ENCODE results near the gene DPP6.

DPP6 gene

GRCh38 chr7:154385214-154385613 is 333.0 kb downstream of the DPP6 start:
- Mint-ChIP-seq H3K27ac (no peak overlapping the region), H3K4me1 (no peaks in the 10 kb centered on the region), H3K4me3 (no peak overlapping the region), H3K36me3 (no peaks in the 10 kb centered on the region), H3K9me3 (peaks cover 12 to 13% of the 10 kb centered on the region in 2 donors), H3K27me3 (no peaks in the 10 kb centered on the region)
- ATAC-seq (replicated peaks) (no peak), DNase-seq (no peak)

DNA sequence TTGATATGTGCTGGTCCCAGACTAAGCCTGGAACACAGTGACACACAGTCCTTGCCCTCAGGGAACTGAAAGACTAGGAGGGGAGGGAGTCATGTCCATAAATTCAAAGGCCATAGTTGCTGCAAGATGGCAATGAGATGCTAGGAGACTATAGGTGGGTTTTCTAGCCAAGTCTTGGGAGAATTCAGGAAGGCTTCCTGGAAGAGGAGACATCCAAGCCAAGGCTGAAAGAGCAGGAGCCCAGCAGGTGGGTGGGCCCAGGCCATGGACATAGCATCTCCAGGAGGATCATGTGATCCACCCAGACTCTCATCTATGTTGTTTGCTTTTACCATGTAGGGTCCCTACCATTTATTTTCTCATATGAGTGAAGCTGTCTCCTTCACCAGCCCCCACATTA is 335.1 kb downstream of the DPP6 start:
- Mint-ChIP-seq H3K36me3 (no peaks in the 10 kb centered on the region), H3K27ac (no peak overlapping the region), H3K9me3 (peaks cover 13 to 15% of the 10 kb centered on the region in 2 donors), H3K4me1 (no peaks in the 10 kb centered on the region), H3K27me3 (no peaks in the 10 kb centered on the region), H3K4me3 (no peak overlapping the region)
- DNase-seq: no peak
- ATAC-seq (replicated peaks): no peak

DNA sequence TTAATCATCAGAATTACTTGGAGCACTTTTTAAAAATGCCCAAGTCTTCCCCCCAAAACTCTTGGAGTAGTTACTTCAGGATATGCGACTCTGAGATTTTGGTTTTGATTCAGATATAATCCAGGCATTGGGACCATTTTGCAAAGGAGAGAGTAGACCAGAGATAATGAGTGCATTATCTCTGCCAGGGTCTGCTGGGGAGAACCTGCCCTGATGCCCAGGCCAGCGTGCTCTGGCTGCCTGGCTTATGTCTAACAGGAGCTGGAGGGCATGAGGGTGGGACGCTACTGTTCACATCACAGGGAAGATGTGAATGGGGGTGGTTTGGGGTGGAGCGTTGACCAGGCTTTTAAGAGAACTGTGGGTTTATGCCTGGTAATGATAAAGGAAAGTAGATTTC is 336.2 kb downstream of the DPP6 start:
- no peaks in the 10 kb centered on the region for H3K4me1 Mint-ChIP-seq
- no peaks in the 10 kb centered on the region for H3K36me3 Mint-ChIP-seq
- H3K27ac Mint-ChIP-seq: no peak overlapping the region
- H3K27me3 Mint-ChIP-seq: no peaks in the 10 kb centered on the region
- peaks cover 15% of the 10 kb centered on the region in 2 donors for H3K9me3 Mint-ChIP-seq
- DNase-seq: no peak
- H3K4me3 Mint-ChIP-seq: no peak overlapping the region
- ATAC-seq (replicated peaks): no peak

GRCh38 chr7:154388999-154389398 is 336.8 kb downstream of the DPP6 start:
- DNase-seq (no peak), ATAC-seq (replicated peaks) (no peak)
- Mint-ChIP-seq H3K27me3 (no peaks in the 10 kb centered on the region), H3K4me3 (no peak overlapping the region), H3K4me1 (no peaks in the 10 kb centered on the region), H3K27ac (no peak overlapping the region), H3K36me3 (no peaks in the 10 kb centered on the region), H3K9me3 (peaks cover 13 to 14% of the 10 kb centered on the region in 2 donors)

DNA sequence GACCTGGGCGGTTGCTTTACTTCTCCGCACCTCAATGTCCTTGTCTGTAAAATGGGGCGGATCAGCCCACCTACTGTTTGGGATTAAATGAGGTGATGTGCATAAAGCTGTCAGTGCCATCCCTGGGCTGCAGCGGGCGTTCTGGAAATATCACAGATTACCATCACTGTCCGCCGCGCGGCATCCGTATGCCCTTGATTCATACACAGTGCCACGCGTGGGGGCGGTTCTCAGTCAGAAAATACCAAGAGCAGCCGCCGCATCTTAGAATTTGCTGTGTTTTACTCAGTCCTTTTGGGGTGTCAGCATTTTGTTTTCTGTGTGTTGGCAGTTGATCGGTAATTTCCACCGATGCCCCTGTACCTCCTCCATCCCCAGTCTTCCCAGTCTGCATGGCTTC is 338.8 kb downstream of the DPP6 start:
- DNase-seq: no peak
- peaks cover 9 to 12% of the 10 kb centered on the region in 2 donors for H3K9me3 Mint-ChIP-seq
- H3K4me3 Mint-ChIP-seq: no peak overlapping the region
- H3K36me3 Mint-ChIP-seq: no peaks in the 10 kb centered on the region
- H3K4me1 Mint-ChIP-seq: no peaks in the 10 kb centered on the region
- ATAC-seq (replicated peaks): no peak
- H3K27ac Mint-ChIP-seq: no peak overlapping the region
- no peaks in the 10 kb centered on the region for H3K27me3 Mint-ChIP-seq

DNA sequence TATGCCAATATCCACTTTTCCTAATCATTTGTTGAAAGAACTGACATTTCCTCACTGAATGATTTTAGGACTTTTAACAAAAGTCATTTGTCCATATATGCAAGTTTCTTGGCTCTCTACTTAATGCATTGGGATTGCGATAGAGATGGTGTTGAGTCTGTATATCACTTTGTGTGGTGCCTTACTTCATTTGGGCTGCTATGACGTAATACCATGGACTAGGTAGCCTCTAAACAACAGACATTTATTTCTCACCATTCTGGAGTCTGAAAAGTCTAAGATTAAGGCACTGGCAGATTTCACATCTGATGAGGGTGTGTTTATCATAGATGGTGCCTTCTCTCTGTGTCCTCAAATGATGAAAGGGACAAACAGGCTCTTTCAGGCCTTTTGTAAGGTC is 342.6 kb downstream of the DPP6 start:
- Mint-ChIP-seq H3K27me3 (no peaks in the 10 kb centered on the region), H3K27ac (no peak overlapping the region), H3K36me3 (no peaks in the 10 kb centered on the region), H3K9me3 (peaks cover 4 to 7% of the 10 kb centered on the region in 2 donors), H3K4me3 (no peak overlapping the region), H3K4me1 (no peaks in the 10 kb centered on the region)
- ATAC-seq (replicated peaks) (no peak), DNase-seq (no peak)

DNA sequence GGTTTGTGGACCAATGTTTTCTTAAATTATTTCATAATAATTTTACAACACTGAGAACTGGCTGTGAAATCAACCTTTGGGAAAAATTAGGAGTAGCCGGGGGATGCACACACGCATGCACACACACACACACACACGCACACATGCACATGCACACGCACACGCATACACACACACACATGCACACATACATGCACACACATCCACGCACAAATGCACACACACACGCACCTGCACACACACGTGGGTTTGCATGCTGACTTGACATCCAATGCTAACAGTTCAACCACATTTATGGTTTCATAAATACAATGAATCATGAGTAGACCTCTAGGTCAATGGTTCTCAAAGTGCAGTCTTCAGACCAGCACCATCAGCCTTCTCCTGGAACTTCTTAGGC is 354.1 kb downstream of the DPP6 start:
- Mint-ChIP-seq H3K27ac (no peak overlapping the region), H3K36me3 (no peaks in the 10 kb centered on the region), H3K4me1 (no peaks in the 10 kb centered on the region), H3K9me3 (peaks cover 5 to 9% of the 10 kb centered on the region in 2 donors), H3K4me3 (no peak overlapping the region), H3K27me3 (no peaks in the 10 kb centered on the region)
- DNase-seq (no peak), ATAC-seq (replicated peaks) (no peak)

DNA sequence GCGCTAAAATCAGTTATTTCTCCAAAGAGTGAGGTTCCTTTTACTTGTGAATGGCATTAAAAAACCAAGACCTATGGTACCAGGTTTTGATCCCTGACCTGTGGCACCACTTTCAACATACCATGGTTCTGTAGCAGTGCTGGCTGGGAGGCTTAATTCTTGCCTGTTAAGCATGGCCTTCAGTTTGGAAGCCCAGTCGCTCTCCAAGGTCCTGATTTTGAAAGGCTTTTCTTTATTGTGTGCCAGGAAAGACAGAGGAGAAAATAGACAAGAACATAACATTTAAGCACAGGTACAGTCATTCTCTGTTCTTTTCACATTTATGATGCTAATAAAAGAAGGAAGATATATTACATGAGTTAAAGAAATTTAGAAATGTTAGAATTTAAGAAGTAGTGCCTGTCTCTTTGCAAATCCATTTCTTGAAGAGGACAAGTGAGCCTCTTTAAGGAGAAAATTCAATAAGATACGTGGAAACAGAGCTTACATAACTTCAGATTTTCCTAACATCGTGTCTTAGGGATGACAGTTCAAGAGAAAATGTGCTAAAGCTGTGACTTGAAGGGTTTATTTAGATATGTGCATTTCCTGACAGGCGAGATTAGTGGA is 357.6 kb downstream of the DPP6 start:
- ATAC-seq (replicated peaks) (no peak), DNase-seq (no peak)
- H3K9me3 Mint-ChIP-seq: peaks cover 0 to 1% of the 10 kb centered on the region in 2 donors
- no peak overlapping the region for H3K27ac Mint-ChIP-seq
- no peak overlapping the region for H3K4me3 Mint-ChIP-seq
- H3K27me3 Mint-ChIP-seq: no peaks in the 10 kb centered on the region
- no peaks in the 10 kb centered on the region for H3K4me1 Mint-ChIP-seq
- H3K36me3 Mint-ChIP-seq: no peaks in the 10 kb centered on the region

DNA sequence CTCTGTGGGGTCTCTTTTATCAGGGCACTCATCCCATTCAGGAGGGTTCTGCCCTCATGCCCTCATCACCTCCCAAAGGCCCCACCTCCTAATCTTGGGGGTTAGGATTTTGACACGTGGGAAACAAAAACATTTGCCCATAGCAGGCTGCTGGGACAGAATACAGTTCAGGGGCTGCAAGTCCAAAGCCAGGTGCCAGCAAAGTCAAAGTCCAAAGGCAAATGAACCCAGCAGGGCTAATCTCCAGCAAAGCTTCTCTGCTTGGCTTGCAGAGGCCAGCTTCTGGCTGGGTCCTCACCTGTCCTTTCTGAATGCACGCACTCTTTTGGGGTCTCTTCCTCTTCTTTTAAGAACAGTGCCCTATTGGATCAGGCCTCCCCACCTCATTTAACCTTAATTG is 359.9 kb downstream of the DPP6 start:
- H3K27me3 Mint-ChIP-seq: no peaks in the 10 kb centered on the region

GRCh38 chr7:154415709-154416399 is 363.7 kb downstream of the DPP6 start:
- Mint-ChIP-seq H3K27me3 (no peaks in the 10 kb centered on the region), H3K4me3 (no peak overlapping the region), H3K27ac (no peak overlapping the region), H3K4me1 (peaks cover 0 to 2% of the 10 kb centered on the region in 2 donors), H3K9me3 (peaks cover 0 to 8% of the 10 kb centered on the region in 2 donors), H3K36me3 (no peaks in the 10 kb centered on the region)
- ATAC-seq (replicated peaks) (no peak), DNase-seq (no peak)

More for the DNA sequence above, 359.9 kb downstream of the DPP6 start:
- Mint-ChIP-seq H3K4me3 (no peak overlapping the region), H3K36me3 (no peaks in the 10 kb centered on the region), H3K27ac (no peak overlapping the region), H3K9me3 (peaks cover 1 to 4% of the 10 kb centered on the region in 2 donors), H3K4me1 (peaks cover 0 to 2% of the 10 kb centered on the region in 2 donors)
- ATAC-seq (replicated peaks) (no peak), DNase-seq (no peak)

DNA sequence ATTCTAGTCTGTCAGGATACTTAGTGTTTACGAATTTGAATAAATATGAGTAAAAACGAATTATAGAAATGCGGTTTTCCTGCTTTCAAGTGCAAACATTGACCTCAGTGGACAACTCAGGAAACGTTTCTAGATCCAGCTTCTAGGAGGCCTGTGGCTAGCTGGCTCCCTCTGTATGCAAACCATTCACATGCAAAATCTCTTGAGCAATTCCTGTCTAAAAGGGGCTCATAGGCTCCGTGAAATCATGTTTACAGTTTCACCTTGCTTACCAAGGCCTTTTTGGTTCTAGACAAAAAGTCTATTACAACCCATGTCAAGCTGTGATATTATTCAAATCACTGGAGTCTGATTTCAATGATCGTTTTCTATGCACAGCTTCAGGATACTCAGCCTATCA is 364.5 kb downstream of the DPP6 start:
- ATAC-seq (replicated peaks) (no peak), DNase-seq (no peak)
- H3K9me3 Mint-ChIP-seq: peaks cover 0 to 12% of the 10 kb centered on the region in 2 donors
- no peaks in the 10 kb centered on the region for H3K36me3 Mint-ChIP-seq
- H3K27me3 Mint-ChIP-seq: no peaks in the 10 kb centered on the region
- no peak overlapping the region for H3K27ac Mint-ChIP-seq
- H3K4me3 Mint-ChIP-seq: no peak overlapping the region
- H3K4me1 Mint-ChIP-seq: peaks cover 0 to 2% of the 10 kb centered on the region in 2 donors

DNA sequence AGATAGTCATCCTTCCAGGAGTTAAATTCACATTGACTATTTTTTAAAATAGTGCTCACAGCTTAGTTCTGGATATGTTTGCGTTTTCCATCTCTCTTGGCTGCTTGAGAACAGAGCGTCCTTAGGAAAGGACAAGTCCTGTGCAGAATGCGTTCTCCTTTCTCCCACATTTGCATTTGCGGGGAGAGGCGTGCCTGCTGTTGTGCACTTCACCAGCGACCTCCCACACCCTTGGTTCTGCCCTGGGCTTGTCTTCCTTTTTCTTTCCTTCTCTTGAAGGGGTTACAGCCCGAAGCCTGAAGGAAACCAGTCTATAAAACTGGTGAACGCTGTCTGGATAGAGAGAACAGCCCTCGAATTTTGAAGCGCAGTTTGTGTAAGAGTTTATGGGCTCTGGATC is 367.1 kb downstream of the DPP6 start:
- H3K27me3 Mint-ChIP-seq: no peaks in the 10 kb centered on the region
- H3K36me3 Mint-ChIP-seq: no peaks in the 10 kb centered on the region
- DNase-seq (no peak), ATAC-seq (replicated peaks) (no peak)
- peaks cover 0 to 2% of the 10 kb centered on the region in 2 donors for H3K4me1 Mint-ChIP-seq
- H3K9me3 Mint-ChIP-seq: peaks cover 0 to 21% of the 10 kb centered on the region in 2 donors
- no peak overlapping the region for H3K27ac Mint-ChIP-seq
- H3K4me3 Mint-ChIP-seq: no peak overlapping the region

DNA sequence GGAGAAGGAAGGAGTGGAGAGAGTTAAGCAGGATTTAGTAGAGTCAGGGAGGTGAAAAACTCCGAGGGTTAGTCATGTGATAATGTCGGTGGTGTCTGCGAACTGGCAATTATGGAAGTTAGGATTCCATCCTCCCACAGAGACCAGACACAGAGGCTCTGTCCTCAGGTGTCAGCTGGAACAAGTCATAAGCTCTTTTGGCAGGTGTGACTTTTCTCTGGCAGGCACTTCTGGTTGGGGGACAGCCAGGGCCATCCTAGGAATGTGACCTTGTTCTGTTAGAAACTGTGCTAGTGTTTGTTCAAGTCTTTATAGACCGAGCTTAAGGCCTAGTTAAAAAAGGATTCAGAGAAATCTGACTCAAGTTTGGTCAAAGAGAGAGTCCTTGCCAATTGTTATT is 371.0 kb downstream of the DPP6 start:
- DNase-seq: no peak
- H3K4me3 Mint-ChIP-seq: no peak overlapping the region
- peaks cover 0 to 18% of the 10 kb centered on the region in 2 donors for H3K9me3 Mint-ChIP-seq
- H3K27me3 Mint-ChIP-seq: no peaks in the 10 kb centered on the region
- no peak overlapping the region for H3K27ac Mint-ChIP-seq
- no peak for ATAC-seq (replicated peaks)
- H3K4me1 Mint-ChIP-seq: no peaks in the 10 kb centered on the region
- H3K36me3 Mint-ChIP-seq: no peaks in the 10 kb centered on the region

DNA sequence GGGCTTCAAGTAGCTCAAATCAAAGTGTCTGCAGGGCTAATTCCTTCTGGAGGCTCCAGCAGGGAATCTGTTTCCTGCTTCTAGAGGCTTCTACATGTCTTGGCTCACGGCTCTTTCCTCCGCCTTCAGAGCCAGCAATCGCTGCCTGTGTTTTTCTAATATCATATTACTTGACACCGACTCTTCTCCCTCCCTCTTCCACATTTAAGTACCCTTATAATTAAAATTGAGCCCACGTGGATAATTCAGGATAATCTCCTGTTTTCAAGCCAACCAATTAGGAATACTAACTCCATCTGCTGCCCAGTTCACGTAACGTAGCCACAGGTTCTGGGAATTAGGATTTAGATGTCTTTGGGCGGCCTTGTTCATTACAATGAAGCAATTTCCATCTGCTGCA is 372.2 kb downstream of the DPP6 start:
- DNase-seq (no peak), ATAC-seq (replicated peaks) (no peak)
- H3K4me3 Mint-ChIP-seq: no peak overlapping the region
- H3K4me1 Mint-ChIP-seq: no peaks in the 10 kb centered on the region
- H3K36me3 Mint-ChIP-seq: no peaks in the 10 kb centered on the region
- H3K27ac Mint-ChIP-seq: no peak overlapping the region
- no peaks in the 10 kb centered on the region for H3K27me3 Mint-ChIP-seq
- peaks cover 1 to 20% of the 10 kb centered on the region in 2 donors for H3K9me3 Mint-ChIP-seq

DNA sequence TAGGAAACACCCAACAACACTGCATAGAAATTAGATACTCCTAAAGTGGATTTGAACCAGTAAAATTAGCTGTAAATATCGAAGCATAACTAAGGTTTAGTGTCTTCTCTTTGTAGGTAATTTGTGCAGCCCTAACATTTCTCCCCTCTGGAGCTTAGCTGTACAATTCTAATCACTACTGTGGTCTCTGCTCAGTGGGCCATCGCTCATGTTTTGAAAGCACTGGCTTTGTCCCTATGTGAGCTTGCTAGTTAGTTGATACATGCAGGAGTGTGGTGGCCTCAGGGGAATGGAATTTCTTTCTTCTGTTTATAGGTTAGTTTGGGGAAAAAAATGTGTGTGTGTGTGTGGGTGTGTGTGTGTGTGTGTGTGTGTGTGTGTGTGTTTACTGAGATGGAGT is 373.1 kb downstream of the DPP6 start:
- ATAC-seq (replicated peaks): no peak
- no peak overlapping the region for H3K27ac Mint-ChIP-seq
- DNase-seq: no peak
- no peaks in the 10 kb centered on the region for H3K4me1 Mint-ChIP-seq
- H3K4me3 Mint-ChIP-seq: no peak overlapping the region
- H3K36me3 Mint-ChIP-seq: no peaks in the 10 kb centered on the region
- no peaks in the 10 kb centered on the region for H3K27me3 Mint-ChIP-seq
- H3K9me3 Mint-ChIP-seq: peaks cover 1 to 20% of the 10 kb centered on the region in 2 donors

All from stimulated activated naive B cell treated with anti-CD40 and anti-IgM and Interleukin-4, amounts not matched to agents 10 μg/mL and 1 μg/mL and 100 μg/mL, for 72 hours (primary cell).